Measurements from ENCODE around the gene TMEM269.
"Not testable (repeated sequence)": the region's sequence is repeated elsewhere in the genome, so short reads cannot be mapped to it uniquely, and the experiment has no call there.

Gene TMEM269

GRCh38 chr1:42779725-42780124 lies 5.1 kb upstream of the TMEM269 start:
- no peak for DNase-seq

DNA sequence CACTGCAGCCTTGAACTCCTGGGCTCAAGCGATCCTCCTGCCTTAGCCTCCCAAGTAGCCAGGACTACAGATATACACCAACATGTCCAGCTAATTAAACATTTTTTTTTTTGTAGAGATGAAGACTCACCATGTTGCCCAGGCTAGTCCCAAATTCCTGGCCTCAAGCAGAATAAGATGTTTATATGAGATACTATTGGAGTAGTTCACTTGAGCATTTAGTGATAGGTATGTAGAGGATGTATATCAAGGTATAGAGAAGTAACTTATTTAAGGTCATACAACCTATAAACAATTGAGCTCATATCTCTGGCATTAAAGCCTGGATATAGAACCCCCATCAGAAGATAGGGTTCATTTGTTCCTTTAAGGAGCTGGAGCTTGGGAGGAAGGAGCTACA lies 4.6 kb upstream of the TMEM269 start:
- no peak for DNase-seq

DNA sequence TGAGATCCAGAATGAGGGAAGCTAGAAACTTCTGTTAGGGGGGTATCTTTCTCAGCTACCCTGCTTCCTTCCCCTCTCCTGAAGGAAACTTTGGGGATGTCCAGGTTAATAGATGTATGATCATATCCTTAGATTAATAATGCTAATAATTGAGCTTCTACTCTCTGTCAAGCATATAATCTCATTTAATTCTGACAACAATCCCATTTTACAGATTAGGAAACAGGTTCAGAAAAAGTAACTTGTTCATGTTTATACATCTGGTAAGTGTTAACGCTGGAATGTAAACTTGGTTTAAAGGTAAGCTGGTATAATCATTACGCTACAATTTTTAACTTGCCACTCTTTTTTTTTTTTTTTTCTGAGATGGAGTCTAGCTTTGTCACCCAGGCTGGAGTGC lies 1.7 kb upstream of the TMEM269 start:
- DNase-seq: no peak

DNA sequence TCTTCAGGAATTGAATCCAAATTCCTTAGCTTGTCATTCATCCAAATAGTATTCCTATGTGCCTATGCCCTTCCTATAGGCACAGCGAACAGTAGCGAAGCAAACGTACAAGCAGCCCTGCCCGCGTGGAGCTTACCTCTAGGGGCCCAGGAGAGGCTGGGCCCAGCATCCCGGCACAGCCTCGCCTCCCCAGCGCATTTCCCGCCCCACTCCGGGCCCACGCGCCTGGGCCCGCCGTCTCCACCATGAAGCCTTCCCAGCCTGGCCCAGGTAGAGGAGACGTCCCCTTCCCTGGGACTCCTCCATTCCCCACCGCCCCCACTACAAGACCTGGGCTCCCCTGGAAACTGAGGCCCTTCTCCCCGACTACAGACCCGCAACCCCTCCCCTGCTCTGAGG lies 245 bp upstream of the TMEM269 start:
- no peak for DNase-seq

DNA sequence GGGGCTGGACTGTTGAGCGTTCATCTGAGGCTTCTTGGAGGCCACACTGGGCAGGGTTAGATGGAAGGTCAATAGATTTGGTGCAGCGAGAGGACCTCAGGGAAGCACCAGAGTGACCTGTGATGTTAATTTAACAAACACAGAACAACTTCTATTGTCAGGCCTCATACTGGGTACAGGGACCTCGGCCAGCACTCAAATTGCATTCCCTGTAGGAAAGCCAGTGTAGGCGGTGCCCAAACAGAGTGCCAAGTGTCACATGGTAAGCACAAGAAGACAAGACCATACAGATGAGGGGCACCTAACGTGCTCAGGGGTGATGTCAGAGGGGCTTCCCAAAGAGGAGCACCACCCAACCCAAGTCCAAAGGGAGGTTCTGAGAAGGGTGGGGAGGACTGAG lies 1.3 kb downstream of the TMEM269 start:
- DNase-seq: no peak

DNA sequence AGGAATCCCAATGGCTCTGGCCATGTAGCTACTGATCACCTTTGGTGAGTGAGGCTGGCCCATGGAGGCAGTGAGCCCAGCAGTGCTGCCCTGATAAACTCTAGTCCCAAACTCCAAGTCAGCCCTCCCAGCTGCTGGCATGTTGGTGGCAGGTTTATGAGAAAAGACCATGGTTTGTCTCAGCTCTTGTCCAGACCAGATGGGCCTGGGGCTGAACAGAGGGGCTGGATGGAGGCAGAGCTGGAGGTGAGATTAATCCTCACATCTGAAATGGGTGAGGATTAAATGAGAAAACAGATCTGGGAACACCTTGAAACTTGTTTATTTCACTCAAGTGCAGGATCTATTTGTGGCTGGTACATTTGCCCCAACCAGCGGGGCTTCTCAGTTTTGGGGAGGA lies 3.2 kb downstream of the TMEM269 start:
- DNase-seq: no peak

- no peak for DNase-seq
These were observed 9.0 kb downstream of the TMEM269 start for GRCh38 chr1:42793824-42794223.

DNA sequence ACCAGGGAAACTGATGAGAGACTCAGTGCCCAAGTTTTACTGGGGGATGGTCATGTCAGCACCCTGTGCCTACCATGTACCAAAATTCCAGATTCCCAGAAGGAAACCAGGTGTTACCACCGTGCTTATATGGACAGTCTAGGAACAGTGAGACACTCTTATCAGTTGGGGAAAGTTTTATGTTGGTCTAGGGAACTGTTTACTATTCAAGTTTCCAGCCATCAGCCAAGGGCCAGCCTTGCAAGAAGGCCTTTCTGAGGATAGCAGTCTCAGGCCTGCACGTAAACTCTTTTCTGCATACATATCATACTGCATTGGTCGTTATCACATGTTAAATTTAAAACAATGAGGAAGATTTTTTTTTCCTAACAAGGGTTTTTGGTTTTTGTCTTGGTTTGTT lies 12.6 kb downstream of the TMEM269 start:
- DNase-seq: no peak

DNA sequence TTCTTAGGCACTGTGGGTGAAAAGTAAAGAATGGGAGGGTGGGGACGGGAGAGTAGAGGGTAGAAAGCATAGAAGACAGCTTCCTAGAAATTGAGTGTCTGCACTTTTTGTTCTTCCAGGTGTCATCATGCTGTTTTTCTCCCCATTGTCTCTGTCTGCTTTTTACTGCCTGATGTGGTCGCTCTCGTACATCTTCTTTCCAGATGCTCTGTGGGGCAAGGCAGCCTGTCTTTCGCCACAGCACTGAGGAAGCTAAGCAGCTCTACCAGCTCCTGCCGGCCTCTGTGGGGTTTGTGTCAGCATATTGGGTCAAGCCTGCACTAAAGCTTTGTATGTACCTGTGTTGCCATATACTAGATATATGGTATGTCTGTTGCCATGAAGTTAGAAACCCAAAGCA lies 13.2 kb downstream of the TMEM269 start:
- no peak for DNase-seq

DNA sequence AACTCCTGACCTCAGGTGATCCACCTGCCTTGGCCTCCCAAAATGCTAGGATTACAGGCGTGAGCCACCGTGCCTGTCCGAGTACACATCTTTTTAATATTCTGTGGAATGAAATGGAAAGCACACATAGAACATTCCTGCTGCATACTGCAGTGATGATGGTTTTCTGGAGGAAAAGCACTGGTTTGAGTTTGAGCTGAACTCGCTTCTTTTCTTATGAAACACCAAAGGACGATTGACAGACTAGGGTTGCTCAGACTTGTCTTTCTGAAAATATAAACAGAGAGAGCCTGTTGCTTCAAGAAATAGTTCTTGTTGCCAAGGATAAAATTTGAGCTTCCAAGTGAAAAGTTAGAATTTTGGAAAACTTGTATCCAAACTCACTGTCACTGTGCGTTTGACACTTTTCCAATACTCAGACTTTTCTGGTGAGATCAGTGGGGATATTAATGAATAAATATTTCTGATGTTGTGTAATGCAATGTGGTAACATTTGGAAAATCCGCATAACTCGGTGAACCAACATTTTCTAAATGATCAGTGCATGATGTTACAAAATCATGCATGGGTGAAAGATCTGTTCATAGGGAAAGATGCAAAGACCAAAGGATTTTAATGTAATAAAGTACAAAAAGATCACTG lies 17.2 kb downstream of the TMEM269 start:
- no peak for DNase-seq

- DNase-seq: no peak
These were observed 21.4 kb downstream of the TMEM269 start for GRCh38 chr1:42806171-42806570.

DNA sequence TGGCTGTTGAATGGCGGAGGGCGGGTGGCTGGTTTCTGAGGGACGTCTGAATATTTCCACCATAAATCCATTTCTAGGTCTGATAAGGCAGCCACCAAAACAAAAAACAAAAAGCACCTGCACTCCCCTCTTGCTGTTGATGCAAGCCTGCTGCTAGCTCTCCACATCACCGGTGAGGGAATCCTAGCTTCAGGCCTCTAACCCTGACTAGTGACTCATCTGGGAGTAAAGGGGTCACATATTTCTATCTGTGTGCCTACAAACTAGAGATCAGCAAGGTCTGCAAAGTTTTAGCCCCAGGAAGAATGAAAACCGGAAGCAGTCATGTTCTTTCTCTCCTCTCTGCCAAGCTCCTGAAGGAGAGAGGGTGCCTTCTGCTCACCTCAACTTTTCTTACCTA lies 21.8 kb downstream of the TMEM269 start:
- DNase-seq: no peak

DNA sequence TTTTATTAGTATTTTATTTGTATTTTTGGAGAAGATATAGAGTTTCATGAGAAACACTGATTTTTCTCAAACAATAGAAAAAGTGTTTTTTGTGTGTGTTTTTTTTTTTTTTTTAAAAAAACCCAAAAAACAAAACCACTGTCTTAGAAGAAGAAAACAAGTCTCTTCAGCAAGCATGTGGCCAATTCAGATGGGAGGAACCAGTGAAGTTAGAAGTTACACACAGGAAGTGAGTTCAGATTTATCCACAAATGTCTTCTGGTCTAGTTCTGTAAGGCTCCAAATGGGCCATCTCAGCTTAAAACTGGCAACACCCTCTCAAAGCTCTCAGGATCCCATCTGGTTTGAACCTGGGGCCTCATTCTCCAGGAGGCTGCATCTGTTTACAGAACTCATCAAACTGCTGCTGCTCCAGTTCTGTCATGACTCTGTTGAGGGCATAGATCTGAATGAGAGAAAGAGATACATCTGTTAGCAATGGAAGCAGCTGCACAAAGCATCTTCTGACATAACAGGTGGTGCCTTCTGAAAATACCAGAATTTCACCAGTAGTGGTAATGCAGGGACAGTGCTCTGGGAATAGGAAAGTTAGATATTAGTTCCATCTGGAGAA lies 22.4 kb downstream of the TMEM269 start:
- DNase-seq: no peak

GRCh38 chr1:42814815-42815214 lies 30.0 kb downstream of the TMEM269 start:
- not testable (repeated sequence) for DNase-seq

DNA sequence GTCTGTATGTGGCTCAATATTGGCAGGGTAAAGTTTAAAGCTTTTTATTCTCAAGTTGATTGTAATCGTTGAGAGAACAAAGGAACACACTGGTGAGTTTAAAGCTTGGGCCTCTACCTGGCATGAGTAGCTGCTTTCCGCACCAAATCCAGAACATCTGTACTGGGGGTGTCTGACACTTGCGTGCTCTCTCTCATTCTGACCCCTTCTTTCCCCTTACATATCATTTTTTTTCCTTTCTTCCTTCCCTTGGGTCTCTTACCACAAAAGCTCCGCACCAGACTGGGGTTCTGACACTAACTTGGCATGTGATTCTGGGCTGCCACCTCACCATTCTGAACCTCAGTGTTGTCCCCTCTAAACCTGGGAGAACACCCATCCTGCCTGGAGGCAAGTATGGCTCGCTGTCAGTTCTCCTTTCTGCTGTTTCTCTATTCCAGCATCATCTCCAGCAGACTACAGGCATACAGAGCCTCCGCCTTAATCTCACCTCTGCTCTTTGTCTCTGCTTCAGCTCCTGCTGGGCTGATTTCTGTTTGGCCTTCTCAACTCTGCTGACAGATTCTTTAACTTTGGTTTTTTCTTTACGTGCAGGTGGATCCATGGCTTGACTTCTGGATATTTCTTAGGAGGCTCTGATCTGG lies 31.3 kb downstream of the TMEM269 start:
- DNase-seq: no peak

DNA sequence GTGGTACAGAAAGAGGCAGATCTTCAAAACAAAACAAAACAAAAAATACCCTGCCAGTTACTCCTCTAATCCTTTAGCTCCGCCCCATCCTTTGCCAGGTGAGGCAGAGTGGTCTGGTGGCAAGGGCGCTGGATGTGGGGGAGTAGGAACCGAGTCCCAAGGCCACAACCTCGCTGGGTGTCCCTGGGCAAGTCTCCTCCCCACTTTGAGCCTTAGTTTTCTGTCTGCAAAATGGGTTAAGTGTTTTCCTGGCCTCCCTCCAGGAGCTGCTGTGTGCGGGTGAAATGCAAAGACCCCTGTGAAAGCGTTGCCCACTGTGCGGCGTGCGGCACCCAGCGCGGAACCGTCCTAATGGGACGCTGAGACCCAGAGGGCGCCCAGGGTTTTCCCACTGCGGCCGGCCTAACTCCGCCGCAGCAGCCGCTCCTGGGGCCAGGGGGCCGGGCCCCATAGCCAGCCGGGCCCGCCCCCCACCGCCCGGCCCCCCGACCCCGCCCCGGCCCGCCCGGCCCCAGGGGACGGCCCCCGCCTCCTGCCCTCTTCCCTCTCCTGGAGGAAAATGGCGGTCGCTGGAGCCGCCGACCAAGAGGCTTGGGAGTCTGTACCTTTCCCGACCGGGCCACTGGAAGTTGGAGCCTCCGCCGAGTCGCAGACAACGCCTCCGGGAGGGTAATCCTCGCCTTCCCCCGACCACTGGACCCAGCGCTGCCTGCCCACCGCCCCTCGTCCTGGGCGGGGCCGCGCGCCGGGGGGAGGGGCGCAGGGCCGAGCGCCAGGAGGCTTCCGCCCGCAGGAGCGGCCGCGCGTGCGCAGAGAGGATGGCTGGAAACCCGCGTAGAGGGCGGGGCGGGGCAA lies 32.0 kb downstream of the TMEM269 start, which contains the start of the genes ERMAP and SVBP:
ERMAP (plus strand) TSS at position 538 of the 855 bp plus-strand sequence. CDS start 13,327 bp downstream, outside the sequence.
SVBP (minus strand) TSS at position 813 of the 855 bp plus-strand sequence. CDS start 853 bp downstream, outside the sequence.
- DNase-seq: peak; percentile 94

DNA sequence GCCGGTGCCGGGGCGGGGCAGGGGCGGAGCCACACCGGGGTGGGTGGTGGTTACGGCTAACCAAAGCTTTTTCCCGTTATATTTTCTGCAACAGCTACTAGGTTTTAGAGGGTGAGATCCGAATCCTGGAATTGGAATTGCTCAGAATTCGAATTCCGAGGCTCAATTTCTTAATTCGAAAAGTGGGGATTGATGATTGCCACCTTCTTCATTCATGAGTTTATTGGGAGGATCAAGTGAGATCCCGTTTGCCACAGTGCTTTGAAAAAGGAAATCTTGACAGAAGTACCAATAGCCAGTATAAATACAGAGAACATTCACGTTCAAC lies 32.6 kb downstream of the TMEM269 start:
- DNase-seq: no peak

GRCh38 chr1:42817976-42818375 lies 33.2 kb downstream of the TMEM269 start:
- DNase-seq: no peak

- no peak for DNase-seq
These were observed 36.0 kb downstream of the TMEM269 start for GRCh38 chr1:42820813-42821212.

DNA sequence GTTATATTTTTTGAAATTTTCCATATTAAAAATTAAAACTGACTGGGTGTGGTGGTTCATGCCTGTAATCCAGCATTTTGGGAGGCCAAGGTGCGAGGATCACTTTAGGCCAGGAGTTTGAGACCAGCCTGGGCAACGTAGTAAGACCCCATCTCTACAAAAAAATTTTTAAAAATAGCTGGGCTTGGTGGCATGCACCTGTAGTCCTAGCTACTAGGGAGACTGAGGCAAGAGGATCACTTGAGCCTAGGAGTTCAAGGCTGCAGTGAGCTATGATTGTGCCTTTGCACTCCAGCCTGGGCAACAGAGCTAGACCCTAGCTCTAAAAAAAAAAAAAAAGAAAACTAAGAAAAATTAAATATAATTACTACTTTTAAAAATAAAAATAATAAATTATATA lies 36.9 kb downstream of the TMEM269 start:
- no peak for DNase-seq

DNA sequence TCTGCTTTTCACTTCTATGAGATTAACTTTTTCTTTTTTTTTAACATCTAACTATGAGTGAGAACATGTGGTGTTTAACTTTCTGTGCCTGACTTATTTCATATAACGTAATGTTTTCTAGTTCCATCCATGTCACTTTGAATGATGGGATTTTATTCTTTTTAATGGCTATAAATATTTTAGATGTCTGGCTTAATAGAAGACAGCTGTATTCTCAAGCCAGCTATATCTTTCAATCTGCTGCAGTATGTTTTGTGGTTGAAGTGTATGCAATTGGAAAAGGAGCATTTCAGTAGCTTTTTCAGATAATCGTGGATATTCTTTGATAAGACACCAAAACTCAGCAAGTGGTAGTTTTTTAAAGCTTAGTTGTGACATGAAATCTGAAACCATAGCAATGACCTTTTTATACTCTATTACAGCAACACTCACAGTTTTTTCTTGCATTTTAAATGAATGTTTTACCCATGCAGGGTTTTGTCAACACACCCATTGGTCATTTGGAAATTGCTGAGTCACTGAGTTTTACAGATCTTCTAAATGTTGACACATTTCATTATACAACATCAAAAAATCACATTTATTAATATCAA lies 38.1 kb downstream of the TMEM269 start:
- no peak for DNase-seq

DNA sequence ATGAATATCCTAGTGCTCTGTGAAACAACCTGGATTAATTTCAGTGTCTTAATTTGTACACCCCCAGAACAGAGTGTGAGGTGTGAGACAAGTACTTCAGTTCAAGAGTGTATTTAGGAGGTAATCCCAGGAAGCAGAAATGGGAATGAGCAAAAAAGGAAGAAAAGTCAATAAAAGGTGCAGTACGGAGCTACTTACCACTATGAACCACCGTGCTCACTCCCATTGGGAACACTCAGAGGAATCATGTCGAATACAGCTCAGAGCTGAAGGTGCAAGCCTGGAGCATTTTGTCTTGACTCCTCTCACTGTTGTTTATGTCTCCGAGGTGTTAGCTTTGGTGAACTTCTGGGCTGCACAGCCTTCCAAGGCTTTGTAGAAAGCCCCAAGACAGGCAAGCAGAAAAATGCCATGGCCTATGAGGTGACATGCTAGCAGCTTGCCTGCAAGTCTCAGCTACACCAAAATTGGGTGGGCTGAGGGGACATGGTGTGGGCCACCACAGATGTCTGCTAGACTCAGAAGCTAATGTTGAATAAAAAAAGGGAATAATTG lies 39.8 kb downstream of the TMEM269 start:
- DNase-seq: no peak

Measured in NCI-H1092 (cell line).